H1 (cell line): ENCODE results near the gene CIT. TPM values are rescaled to one million over a fixed set of nuclear protein-coding genes. Genes with fewer than 3 reads are reported as not detected.

Experiments used
- CTCF ChIP-seq, 3 experiments: IDR thresholded peaks; 1 replicate in 2 of 3; 2 replicates in 1 of 3; pipeline versions ENCODE4 v1.5.1 to v1.6.1; 2011; ENCODE audit warnings: low read length in 3 of 3, mild to moderate bottlenecking in 3 of 3, inconsistent platforms in 2 of 3, low read depth in 1 of 3, moderate library complexity in 1 of 3; ENCODE audit not compliant: insufficient read depth in 1 of 3; ENCODE audit errors: control extremely low read depth in 1 of 3
- JUN ChIP-seq: IDR thresholded peaks from 2 replicates; pipeline ENCODE4 v1.6.1; 2011; ENCODE audit warnings: low read depth, mild to moderate bottlenecking, improper control_type of control experiment, low read length
- POU5F1 ChIP-seq: IDR thresholded peaks from 2 replicates; pipeline ENCODE4 v1.6.1; 2011; ENCODE audit warnings: low read depth, mild to moderate bottlenecking, low read length, moderate library complexity
- SUZ12 ChIP-seq: fragments of 200-600 bp; sonication (generic); IDR thresholded peaks from 2 replicates; pipeline ENCODE4 v1.6.1; 2012; ENCODE audit warnings: mild to moderate bottlenecking, inconsistent platforms, low read length, moderate library complexity, mixed read lengths
- TAF1 ChIP-seq: IDR thresholded peaks from 2 replicates; pipeline ENCODE4 v1.6.1; 2011; ENCODE audit warnings: mild to moderate bottlenecking, low read depth, low read length
- TCF12 ChIP-seq: IDR thresholded peaks from 2 replicates; pipeline ENCODE4 v1.6.1; 2011; ENCODE audit warnings: low read depth, mild to moderate bottlenecking, low read length
- polyA plus RNA-seq, 7 experiments: library from polyadenylated mRNA; depleted of rRNA in 3 of 7; stranded (reverse) in 5 of 7; unstranded in 2 of 7; fragments of >200 nt in 5 of 7; fragments of 200-250 nt in 2 of 7; gene quantifications; 1 replicate in 5 of 7; 2 replicates in 1 of 7; 4 replicates in 1 of 7; pipeline versions ENCODE4 v1.2.1 to v1.2.3, GENCODE V29; 2011 to 2013; ENCODE audit warnings: missing spikeins in 2 of 7, mixed read lengths in 2 of 7
- total RNA-seq: library from RNA; stranded (reverse); fragmentation: NEBNext Ultra II Directional; extraction: Animal tissue kit (Norgen Biotek cat#: 25700); gene quantifications from 2 replicates; pipeline ENCODE4 v1.2.1, GENCODE V29; 2021
- TF ChIP-seq, protein P1 (sequence below): IDR thresholded peaks from 2 replicates; pipeline ENCODE4 v1.6.1; 2012; ENCODE audit warnings: low read length, inconsistent platforms

The CIT gene
- total and polyA plus RNA-seq, 2 of the 8 experiments (the other 6 are each of a cell fraction or from before 2014, with no cell fraction given) = 17.1 to 60.9 TPM

- TF ChIP-seq, protein P1, sequence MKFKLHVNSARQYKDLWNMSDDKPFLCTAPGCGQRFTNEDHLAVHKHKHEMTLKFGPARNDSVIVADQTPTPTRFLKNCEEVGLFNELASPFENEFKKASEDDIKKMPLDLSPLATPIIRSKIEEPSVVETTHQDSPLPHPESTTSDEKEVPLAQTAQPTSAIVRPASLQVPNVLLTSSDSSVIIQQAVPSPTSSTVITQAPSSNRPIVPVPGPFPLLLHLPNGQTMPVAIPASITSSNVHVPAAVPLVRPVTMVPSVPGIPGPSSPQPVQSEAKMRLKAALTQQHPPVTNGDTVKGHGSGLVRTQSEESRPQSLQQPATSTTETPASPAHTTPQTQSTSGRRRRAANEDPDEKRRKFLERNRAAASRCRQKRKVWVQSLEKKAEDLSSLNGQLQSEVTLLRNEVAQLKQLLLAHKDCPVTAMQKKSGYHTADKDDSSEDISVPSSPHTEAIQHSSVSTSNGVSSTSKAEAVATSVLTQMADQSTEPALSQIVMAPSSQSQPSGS = no peak
- peak; percentile 71 for TF ChIP-seq TAF1
- no peak for TF ChIP-seq POU5F1
- no peak for TF ChIP-seq JUN
- TF ChIP-seq SUZ12 = no peak
- TF ChIP-seq TCF12 = 0 out of 2 replicates have a peak, but pooled peaks have one; percentile 27
- peak; percentile 79 to 91 (median 81) for TF ChIP-seq CTCF (IDR thresholded peaks at IDR 0.05; ENCODE audit: control extremely low read depth in 1 of 3, insufficient read depth in 1 of 3, low read depth in 1 of 3, low read length in 3 of 3)
Observed at GRCh38 chr12:119667577-119668323, 209.4 kb downstream of the CIT start, which contains the start of gene PRKAB1 (continued).
